ENCODE results near the gene C17orf107.

DNA sequence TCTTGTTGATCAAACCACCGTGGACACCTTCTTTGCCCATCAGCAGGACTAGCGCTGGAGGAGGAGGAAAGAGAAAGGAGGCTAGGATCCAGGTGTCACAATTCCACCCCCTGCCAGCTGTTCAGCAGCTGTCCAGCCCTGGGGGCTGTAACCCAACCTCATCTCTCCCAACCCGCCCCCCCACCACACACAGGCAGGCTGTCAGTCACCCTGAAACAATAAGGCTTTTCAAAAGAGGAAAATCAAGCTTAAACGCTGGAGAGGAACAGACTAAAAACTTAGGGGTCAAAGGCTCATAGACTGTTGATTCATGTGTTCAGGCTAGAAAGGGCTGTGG is 46.6 kb downstream of the C17orf107 start:
- TF ChIP-seq, protein P1, sequence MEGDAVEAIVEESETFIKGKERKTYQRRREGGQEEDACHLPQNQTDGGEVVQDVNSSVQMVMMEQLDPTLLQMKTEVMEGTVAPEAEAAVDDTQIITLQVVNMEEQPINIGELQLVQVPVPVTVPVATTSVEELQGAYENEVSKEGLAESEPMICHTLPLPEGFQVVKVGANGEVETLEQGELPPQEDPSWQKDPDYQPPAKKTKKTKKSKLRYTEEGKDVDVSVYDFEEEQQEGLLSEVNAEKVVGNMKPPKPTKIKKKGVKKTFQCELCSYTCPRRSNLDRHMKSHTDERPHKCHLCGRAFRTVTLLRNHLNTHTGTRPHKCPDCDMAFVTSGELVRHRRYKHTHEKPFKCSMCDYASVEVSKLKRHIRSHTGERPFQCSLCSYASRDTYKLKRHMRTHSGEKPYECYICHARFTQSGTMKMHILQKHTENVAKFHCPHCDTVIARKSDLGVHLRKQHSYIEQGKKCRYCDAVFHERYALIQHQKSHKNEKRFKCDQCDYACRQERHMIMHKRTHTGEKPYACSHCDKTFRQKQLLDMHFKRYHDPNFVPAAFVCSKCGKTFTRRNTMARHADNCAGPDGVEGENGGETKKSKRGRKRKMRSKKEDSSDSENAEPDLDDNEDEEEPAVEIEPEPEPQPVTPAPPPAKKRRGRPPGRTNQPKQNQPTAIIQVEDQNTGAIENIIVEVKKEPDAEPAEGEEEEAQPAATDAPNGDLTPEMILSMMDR (optimal IDR thresholded peaks at IDR 0.05 in 1 of 3, IDR thresholded peaks at IDR 0.05 in 1 of 3, conservative IDR thresholded peaks at IDR 0.05 in 1 of 3; ENCODE audit: extremely low read depth in 1 of 3, insufficient read depth in 2 of 3, low read length in 3 of 3) = no peak
- TF ChIP-seq EZH2 (IDR thresholded peaks at IDR 0.05; ENCODE audit: low read length) = no peak

Data from keratinocyte (primary cell).